GM21723 (cell line): ENCODE data around the gene CNIH2.
"Not testable (repeated sequence)": the region's sequence is repeated elsewhere in the genome, so short reads cannot be mapped to it uniquely, and the experiment has no call there.

Experiments used
- ATAC-seq: cut with Tn5 transposase; IDR thresholded peaks from one replicate; pipeline ENCODE4 v1.9.1; 2021; ENCODE audit warnings: mild to moderate bottlenecking, moderate library complexity; ENCODE audit not compliant: unreplicated experiment

CNIH2 gene

DNA sequence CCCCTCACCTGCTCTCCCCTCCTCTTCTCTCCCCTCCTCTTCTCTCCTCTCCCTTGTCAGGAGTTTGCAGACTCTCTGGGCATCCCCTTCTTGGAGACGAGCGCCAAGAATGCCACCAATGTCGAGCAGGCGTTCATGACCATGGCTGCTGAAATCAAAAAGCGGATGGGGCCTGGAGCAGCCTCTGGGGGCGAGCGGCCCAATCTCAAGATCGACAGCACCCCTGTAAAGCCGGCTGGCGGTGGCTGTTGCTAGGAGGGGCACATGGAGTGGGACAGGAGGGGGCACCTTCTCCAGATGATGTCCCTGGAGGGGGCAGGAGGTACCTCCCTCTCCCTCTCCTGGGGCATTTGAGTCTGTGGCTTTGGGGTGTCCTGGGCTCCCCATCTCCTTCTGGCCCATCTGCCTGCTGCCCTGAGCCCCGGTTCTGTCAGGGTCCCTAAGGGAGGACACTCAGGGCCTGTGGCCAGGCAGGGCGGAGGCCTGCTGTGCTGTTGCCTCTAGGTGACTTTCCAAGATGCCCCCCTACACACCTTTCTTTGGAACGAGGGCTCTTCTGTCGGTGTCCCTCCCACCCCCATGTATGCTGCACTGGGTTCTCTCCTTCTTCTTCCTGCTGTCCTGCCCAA, 1.9 kb upstream of the CNIH2 start:
- no peak for ATAC-seq

DNA sequence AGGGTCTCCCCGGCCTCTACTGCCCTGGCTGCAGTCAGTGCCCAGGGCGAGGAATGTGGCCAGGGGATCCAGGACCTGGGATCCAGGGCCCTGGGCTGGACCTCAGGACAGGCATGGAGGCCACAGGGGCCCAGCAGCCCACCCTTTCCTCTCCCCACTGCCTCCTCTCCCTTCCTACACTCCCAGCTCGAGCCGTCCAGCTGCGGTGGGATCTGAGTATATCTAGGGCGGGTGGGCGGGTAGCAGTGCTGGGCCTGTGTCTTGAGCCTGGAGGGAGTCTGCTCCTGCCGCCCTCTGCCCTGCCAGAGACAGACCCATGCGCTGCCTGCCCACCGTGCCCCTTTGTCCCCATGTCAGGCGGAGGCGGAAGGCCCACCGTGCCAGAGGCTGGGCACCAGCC, 1.4 kb upstream of the CNIH2 start:
- not testable (repeated sequence) for ATAC-seq

DNA sequence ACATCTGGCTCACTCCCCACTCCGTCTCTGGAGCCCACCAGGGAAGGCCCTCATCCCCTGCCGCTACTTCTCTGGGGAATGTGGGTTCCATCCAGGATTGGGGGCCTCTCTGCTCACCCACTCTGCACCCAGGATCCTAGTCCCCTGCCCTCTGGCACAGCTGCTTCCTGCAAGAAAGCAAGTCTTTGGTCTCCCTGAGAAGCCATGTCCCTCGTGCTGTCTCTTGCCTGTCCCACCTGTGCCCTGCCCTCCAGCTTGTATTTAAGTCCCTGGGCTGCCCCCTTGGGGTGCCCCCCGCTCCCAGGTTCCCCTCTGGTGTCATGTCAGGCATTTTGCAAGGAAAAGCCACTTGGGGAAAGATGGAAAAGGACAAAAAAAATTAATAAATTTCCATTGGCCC, 911 bp upstream of the CNIH2 start:
- not testable (repeated sequence) for ATAC-seq

DNA sequence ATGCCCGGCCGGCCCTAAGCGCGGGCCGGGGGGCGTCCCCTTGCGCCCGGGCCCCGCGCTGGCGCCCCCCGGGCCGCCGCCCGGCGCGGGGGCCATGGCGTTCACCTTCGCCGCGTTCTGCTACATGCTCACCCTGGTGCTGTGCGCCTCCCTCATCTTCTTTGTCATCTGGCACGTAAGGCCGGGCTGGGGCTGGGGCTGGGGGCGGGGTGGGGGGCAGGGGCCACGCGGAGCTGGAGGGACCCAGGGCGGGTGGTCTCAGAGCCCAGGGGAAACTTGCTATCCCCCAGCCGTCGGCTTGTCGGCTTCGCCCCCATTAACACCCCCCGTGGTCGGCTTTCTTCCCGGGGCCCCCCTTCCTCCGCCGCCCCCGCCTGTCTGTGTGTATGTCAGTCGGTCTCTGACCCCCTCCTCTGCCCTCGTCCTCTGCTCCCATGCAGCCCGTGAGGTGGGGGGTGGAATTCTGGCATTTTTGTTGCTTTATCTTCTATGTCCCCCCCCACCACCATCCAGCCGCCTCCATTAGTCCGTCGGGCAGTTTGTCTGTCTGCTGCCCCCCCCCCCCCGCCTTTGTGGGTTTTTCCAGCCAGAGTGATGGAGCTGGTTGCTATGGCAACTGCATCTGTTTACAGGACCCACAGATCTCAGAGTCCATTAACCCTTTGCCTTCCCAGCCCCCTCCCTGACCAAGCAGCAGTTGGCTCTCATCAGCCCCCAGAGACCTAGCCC, 552 bp downstream of the CNIH2 start:
- no peak for ATAC-seq

DNA sequence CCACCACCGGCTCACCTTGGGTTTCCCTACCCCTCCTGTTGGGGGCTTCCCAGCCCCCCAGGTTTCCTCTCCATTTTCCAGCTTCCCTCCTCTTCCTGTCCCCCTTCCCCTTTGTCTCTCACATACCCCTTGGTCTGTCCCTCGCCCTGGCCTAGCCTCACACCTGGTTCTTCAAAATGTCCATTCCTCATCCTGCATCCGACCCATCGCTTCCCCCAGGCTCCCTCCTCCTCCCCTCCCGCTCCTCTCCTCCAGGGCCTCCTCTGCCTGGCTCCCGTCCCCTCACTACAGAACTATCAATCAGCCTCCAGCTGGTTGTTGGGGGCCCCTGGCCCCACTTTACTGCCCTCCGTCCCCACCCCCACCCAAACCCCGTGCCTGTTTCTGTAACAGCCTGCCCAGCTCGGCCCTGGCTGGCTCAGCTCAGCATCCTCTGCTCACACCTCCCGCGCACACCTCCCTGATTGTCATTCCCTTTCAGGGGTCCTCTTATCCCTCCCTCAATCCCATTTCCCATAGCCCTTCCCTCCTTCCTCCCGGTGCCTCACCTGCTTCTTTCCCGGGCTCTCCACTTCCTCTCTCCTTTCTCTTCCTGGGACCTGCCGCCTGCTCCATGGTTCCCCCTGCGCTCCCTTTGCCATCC, 1.2 kb downstream of the CNIH2 start:
- ATAC-seq, result no peak

DNA sequence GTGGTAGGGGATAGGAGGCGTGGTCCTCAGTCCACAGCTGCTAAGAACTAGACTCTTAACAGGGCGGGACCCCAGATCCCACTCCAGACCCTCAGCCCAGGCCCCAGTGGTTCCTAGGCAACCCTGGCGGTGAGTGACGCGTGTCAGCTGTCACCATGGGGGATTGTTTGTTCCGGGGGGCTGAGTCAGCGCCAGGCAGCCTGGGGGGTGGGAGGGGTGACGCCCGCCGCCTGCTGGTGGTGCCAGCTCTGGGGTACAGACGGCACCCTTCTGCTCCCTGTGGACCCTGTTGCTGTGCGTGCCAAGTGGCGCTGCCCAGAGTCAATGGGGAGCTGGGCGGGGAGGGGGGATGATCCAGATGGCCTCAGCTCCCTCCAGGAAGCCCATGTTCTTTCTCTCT, 2.5 kb downstream of the CNIH2 start:
- ATAC-seq, result no peak

DNA sequence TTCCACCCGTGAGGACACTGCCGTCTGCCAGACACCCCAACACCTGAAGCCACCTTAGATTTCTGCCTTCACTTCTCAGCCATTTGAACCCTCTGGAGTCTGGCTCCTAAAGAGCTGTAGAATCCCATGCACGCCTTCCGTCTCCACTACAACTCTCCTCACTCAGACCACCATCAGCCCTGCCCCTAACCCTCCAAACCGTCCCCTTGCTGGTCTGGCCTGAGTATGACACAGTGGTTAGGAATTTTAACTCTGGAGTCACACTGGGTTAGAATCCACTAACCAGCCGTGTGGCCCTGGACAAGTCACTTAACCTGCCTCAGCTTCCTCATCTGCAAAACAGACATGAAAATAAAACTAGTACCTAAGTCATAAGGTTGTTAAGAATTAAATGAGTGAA, 3.0 kb downstream of the CNIH2 start:
- no peak for ATAC-seq

DNA sequence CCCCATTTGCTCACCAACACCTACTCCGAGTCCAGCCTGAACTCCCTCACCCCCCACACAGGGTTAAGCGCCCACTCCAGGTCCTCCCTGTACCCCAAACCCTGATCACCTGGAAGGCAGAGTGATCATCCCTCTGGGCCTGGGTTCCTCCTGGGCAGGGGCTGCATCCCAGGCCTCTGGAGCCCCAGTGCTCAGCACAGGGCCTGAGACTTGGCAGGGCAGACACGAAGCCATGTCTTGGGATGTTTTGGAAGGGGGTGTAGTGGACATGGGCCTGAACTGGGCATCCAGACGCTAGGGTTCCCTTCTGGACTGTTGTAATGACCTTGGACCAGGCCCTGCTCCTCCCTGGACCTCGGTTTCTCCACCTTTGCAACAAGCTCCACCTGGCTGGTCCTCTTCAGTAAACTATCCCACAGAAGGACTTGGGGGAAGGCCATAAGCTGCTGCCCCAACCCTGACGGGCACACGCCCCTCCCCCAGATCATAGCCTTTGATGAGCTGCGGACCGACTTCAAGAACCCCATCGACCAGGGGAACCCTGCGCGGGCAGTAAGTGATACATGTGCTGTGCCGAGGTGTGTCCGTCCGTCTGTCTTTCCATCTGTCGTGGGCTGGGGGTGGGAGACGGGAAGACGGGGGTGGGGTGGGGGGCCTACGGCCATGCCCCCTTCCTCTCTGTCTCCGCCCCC, 3.9 kb downstream of the CNIH2 start:
- ATAC-seq, result no peak

DNA sequence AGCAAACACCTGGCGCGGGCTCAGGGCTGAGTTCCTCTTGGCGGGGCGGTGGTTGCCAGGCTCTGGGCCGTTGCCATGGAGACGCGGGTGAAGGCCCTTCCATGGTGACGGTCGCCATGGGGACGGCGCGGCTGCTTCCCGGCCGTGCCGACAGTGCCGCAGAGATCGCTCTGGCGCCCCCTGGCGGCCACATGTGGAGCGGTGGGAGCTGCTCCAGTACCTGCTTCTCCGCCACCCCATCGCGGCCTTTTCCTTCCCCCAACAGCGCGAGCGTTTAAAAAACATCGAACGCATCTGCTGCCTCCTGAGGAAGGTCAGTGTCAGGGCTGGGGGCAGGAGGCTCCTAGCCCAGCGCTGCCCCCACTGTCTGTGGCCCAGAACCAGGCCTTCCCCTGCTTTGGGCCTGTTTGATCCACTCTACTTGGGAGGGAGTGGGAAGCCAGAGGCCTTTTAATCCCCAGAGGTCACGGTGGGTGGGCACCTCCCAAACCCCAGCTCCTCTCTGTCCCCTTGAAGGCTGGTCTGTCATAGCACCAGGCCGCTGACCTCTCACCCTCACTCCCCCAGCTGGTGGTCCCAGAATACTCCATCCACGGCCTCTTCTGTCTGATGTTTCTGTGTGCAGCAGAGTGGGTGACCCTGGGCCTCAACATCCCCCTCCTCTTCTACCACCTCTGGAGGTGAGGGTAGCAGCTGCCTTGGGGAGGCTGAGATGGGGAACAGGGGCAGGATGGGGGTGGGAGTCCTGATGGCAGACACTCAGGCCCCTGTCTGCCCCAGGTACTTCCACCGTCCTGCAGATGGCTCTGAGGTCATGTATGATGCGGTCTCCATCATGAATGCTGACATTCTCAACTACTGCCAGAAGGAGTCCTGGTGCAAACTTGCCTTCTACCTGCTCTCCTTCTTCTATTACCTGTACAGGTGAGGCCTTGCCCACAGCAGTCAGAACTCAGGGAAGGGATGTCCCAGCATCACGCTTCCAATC, 4.8 kb downstream of the CNIH2 start:
- ATAC-seq, result peak; percentile 72

DNA sequence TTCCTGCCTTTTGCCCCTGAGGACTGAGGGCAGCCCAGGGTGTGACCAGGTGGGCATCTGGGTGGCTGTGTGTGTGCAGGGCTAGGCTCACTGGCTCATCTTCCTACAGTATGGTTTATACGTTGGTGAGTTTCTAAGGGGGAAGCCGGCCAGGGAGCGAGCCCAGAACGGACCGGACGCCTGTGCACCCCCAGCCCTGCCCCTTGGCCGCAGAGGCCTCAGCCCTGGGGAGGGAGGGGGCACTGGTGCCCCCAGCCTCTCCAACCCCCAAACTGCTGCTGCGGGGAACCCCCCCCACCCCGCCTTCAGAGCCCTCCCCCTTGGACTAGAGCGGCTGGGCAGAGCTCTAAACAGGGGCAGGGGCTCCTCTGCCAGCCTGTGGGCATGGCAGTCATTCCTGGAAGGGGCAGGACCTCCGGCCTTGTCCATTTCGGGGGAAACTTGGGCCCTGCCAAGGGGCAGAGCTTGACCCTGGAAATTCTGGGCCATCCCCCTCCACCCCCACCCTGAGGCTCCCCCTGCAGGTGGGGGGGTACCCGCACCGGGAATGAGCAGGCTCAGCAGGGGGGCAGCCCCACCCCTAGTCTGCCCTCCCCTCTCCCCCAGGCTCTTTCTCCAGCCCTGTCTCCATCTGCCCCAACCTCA, 5.6 kb downstream of the CNIH2 start:
- no peak for ATAC-seq

DNA sequence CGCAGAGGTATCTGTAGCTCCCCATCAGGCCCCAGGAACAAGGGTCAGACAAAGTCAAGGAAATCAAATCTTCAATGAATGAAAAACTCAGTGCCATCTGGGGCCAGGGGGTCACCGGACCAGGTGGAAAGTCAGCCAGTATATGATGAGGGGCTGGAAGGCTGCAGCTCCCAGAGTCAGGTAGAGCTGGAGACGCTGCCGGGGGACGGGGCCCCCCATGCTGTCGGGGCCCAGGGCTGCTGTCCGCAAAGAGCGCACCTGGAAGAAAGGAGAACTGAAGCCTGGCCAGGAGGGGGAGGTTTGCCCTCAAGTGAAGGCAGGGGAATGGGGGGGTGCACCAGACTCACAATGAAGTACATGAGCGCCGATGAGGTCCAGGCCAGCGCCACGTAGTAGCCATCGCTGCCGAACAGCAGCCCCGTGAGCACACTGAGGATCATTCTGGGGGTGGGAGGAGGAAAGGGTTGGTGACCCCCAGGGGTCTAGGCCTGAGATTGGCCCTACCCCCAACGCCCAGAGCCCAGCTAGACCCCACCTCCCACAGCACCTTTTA, 6.6 kb downstream of the CNIH2 start:
- no peak for ATAC-seq

DNA sequence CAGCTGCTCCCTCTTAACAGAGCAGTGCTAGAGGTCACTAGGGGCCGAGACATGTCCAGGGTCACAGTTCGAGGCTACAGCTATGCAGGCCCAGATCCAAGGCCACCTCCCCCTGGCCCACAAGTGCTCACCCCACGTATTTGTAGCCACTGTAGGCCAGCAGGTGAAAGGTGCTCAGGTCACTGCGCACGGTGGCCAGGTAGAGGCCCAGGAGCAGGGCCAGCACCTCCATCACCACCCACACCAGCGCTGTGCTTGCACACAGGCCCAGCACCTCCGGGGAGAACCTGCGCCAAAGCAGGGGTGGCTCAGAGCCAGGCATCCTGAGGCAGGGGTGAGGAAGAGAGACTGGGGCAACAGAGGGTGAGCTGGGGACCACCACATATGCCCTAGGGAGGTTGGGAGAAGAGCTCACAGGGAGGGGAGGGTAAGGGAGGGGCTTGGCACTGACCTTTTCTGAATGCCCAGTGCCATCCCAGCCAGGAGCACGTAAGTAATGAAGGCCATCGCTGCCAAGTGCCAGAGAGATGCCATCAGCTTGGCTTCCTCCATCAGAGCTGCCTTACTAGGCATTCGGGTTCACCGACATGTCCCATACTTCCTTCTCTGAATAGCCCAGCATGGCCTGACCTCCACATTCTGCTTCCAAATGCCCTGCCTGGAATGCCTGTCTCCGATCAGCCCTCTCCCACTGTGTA, 7.4 kb downstream of the CNIH2 start:
- no peak for ATAC-seq

DNA sequence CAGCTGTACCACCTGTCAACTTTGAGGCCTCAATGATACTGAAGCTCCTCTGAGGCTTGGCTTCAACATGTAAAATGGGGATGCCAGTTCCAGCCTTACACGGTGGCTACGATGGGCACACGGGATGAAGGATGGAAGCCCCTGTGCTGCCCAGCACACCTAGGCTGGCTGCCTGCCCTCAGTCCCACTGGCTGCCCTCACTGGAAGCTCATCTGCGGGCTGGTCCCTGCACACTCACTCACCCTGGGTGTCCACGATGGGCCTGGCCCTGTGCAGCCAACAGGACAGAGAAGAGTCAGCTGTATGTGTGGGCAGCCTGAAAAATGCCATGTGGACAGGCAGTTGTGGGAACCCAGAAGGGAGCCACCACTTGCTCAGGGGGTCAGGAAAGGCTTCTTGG, 8.7 kb downstream of the CNIH2 start:
- no peak for ATAC-seq

DNA sequence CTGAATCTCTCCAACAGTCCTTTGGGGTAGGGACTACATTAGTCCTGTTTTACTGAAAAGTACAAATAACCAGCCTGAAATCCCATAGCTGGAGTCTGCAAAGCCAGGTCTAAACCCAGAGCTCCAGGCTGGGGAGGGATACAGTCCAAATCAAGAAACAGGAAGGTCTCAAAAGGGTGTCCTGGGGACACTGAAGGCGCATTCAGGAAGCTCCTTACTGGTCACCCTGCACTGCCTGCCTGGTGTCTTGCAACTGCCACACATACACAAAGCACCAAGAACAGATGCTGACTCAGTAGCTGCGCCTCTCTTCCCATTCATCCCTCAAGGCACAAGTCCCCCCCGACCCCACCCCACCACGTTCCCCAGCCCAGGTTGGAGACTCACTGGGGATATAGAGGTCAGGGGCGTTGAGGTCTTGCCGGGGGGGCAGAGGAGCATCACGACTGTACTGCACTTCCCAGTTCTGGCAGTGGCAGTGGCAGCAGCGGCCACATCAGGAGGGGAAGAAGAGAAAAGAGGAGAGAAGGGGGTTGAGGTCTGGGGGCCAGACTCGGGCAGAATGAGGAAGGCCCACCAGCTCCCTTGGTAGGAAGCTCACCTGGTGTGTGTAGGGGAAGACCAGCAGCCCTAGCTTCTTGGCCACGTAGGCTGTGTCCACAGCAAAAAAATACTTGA, 9.4 kb downstream of the CNIH2 start:
- ATAC-seq, result no peak

DNA sequence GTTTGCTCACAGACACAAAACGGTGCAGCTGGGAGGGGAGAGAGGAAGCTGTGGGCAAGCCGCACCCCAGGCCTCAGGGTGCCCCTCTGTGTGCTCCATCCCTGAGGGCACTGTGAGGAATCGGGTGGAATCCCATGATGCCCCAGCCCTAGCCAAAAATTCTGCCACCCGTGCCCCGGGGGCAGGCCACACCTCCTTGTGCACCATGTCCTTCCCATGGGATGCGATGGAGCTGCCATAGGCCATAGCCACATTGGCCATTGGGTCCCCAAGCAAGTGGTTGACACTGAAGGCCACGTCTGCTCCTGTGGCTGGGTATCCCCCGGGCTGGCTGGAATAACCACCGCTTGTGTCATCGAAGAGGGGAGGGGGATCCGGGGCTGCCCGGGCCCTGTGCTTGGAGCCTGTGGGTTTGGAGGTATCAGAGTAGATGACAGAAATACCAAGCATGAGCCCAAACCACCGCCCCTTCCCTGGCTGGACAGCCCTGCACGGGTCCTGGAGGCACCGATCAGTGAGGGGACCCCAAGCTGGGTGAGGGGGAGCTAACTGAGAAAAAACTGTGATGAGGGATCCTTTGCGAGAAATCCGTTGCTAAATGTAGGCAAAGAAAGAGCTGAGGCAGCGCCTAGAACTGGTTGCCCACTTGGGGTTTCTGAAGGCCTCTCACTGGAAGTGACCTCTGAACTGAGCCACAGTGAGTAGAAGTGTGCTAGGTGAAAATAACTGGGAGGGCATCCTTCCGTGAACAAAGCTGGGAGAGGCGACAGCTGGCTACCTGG, 10.1 kb downstream of the CNIH2 start:
- ATAC-seq, result no peak

DNA sequence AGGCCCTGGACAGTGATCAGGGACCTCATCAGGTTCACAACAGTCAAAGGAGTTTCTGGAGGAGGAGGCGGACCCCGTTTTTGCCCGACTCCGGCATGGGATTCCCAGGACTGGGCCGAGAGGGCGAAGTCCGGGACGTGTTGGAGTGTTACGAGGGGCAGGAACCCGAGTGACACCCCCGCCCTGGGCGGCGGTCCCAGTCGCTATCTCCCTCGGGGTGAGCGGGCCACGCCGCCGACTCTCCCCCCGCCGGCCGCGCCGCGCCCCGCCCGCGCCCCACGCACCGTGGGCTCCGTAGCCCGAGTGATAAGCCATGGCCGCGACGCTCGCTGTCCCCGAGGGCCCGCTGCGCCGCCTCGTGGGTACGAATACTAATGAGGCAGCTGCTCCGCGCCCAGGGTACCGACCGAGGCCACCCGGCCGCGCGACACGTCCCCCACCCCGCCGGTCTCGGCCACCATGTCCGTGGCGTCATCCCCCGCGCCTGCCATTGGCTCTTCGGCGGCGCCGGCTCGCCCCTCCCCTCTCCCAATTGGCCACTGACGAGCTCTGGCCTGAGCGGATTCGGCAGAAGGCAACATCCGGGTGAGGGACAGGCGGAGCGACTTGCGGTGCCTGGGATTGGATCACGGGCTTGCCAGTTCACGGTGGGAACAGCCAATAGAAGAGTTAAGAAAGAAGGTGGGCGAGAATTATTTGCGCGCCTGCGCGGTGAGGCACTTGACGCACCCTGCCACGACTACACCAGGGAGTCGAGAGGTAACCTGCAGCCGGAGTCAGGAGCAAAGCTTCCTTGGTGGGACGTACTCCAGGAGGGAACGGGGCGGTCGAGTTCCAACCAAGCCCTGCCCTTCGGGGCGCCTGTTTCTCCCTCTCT, 10.9 kb downstream of the CNIH2 start, which contains the start of gene YIF1A:
Gene YIF1A, minus strand, starts transcription at position 473 of the 877 bp plus-strand sequence. Its CDS starts 158 bp downstream, at position 315.
- ATAC-seq, result peak; percentile 88
